HepG2 (cell line): ENCODE results near the gene AGRN. TPM values are rescaled to one million over a fixed set of nuclear protein-coding genes. Genes with fewer than 3 reads are reported as not detected.

Experiments
- ATF6 ChIP-seq: sonication (generic); formaldehyde crosslinking; conservative IDR thresholded peaks from 2 replicates; pipeline ENCODE4 v1.4.0; 2020; ENCODE audit warnings: missing genetic modification reagents
- CEBPB ChIP-seq: IDR thresholded peaks from 2 replicates; pipeline ENCODE4 v1.6.1; 2011; ENCODE audit warnings: low read depth, low read length, improper control_type of control experiment, borderline replicate concordance
- GATAD2A ChIP-seq: IDR thresholded peaks from 2 replicates; pipeline ENCODE4 v1.6.1; 2016
- IRF2 ChIP-seq: IDR thresholded peaks from 2 replicates; pipeline ENCODE4 v1.6.1; 2018; ENCODE audit warnings: missing genetic modification reagents, missing compliant biosample characterization
- PHF5A ChIP-seq: IDR thresholded peaks from one replicate; pipeline ENCODE4 v1.6.1; 2018; ENCODE audit warnings: low read depth, missing genetic modification reagents; ENCODE audit not compliant: unreplicated experiment
- POLR2A ChIP-seq, 2 experiments: IDR thresholded peaks; 2 replicates each; pipeline ENCODE4 v1.6.1; 2011; ENCODE audit warnings: low read depth in 2 of 2, low read length in 2 of 2, mild to moderate bottlenecking in 1 of 2, moderate library complexity in 1 of 2; ENCODE audit not compliant: insufficient read depth in 1 of 2
- SP4 ChIP-seq: sonication (generic); formaldehyde crosslinking; IDR thresholded peaks from 2 replicates; pipeline ENCODE4 v1.8.1; 2023; ENCODE audit warnings: mild to moderate bottlenecking, missing genetic modification reagents
- SYNCRIP ChIP-seq: fragments of 200-400 bp; formaldehyde crosslinking; IDR thresholded peaks from 2 replicates; pipeline ENCODE4 v1.6.1; 2018; ENCODE audit warnings: mild to moderate bottlenecking, low read depth, low read length; ENCODE audit not compliant: insufficient read depth
- TSC22D2 ChIP-seq: sonication (generic); formaldehyde crosslinking; IDR thresholded peaks from 2 replicates; pipeline ENCODE4 v1.5.1; 2020; ENCODE audit warnings: missing genetic modification reagents, mild to moderate bottlenecking, borderline replicate concordance
- ZBTB25 ChIP-seq: IDR thresholded peaks from 2 replicates; pipeline ENCODE4 v1.6.1; 2018; ENCODE audit warnings: missing genetic modification reagents
- ZNF574 ChIP-seq: sonication (generic); formaldehyde crosslinking; IDR thresholded peaks from 2 replicates; pipeline ENCODE4 v1.4.0; 2020; ENCODE audit warnings: missing genetic modification reagents
- ZNF589 ChIP-seq: sonication (generic); formaldehyde crosslinking; conservative IDR thresholded peaks from 2 replicates; pipeline ENCODE4 v1.8.0; 2022; ENCODE audit warnings: mild to moderate bottlenecking, moderate library complexity, missing genetic modification reagents
- ZNF614 ChIP-seq: IDR thresholded peaks from 2 replicates; pipeline ENCODE4 v1.6.1; 2018; ENCODE audit warnings: missing biosample characterization, missing genetic modification reagents, inconsistent platforms, borderline replicate concordance
- ZNF766 ChIP-seq: sonication (generic); formaldehyde crosslinking; IDR thresholded peaks from 2 replicates; pipeline ENCODE4 v1.5.0; 2020; ENCODE audit warnings: missing genetic modification reagents, borderline replicate concordance
- ZNF775 ChIP-seq: sonication (generic); formaldehyde crosslinking; IDR thresholded peaks from 2 replicates; pipeline ENCODE4 v1.4.0; 2020; ENCODE audit warnings: missing genetic modification reagents, mild to moderate bottlenecking, moderate library complexity, borderline replicate concordance
- ZNF841 ChIP-seq: sonication (generic); formaldehyde crosslinking; IDR thresholded peaks from 2 replicates; pipeline ENCODE4 v1.8.1; 2023; ENCODE audit warnings: missing genetic modification reagents, borderline replicate concordance
- polyA plus RNA-seq, 8 experiments: library from polyadenylated mRNA; depleted of rRNA in 3 of 8; stranded (reverse) in 7 of 8; unstranded in 1 of 8; fragments of >200 nt; fragmentation: Illumina TruSeq in 4 of 8; extraction: Trizol in 4 of 8; gene quantifications; 2 replicates each; pipeline versions ENCODE4 v1.2.1 to v1.2.3, GENCODE V29; 2011 to 2016; ENCODE audit warnings: low read depth in 4 of 8, missing spikeins in 1 of 8, mixed read lengths in 1 of 8; ENCODE audit not compliant: insufficient read depth in 1 of 8
- total RNA-seq, 5 experiments: library from RNA; depleted of rRNA; stranded (reverse); fragments of >200 nt; fragmentation: Illumina TruSeq; extraction: Trizol; gene quantifications; 2 replicates each; pipeline ENCODE4 v1.2.3, GENCODE V29; 2016; ENCODE audit warnings: low read depth in 1 of 5
- TF ChIP-seq, protein P1 (sequence below): sonication (generic); formaldehyde crosslinking; IDR thresholded peaks from 2 replicates; pipeline ENCODE4 v1.4.0; 2020; ENCODE audit warnings: missing genetic modification reagents
- TF ChIP-seq, protein P2 (sequence below): sonication (generic); formaldehyde crosslinking; IDR thresholded peaks from 2 replicates; pipeline ENCODE4 v1.5.1; 2020; ENCODE audit warnings: missing genetic modification reagents, mild to moderate bottlenecking, borderline replicate concordance

AGRN gene
- total and polyA plus RNA-seq, 2 of the 13 experiments (the other 11 are each of a cell fraction or from before 2014, with no cell fraction given) = 29.8 to 65.2 TPM

GRCh38 chr1:1069711-1070676, 50.1 kb downstream of the AGRN start (continued):
- TF ChIP-seq ATF6 (CRISPR knock-in tag) (no peak), ZBTB25 (CRISPR knock-in tag) (no peak), ZNF766 (no peak), ZNF574 (CRISPR knock-in tag) (no peak), POLR2A (IDR thresholded peaks at IDR 0.05; ENCODE audit: insufficient read depth in 1 of 2, low read depth in 2 of 2, low read length in 2 of 2) (no peak), ZNF614 (CRISPR knock-in tag) (no peak), ZNF841 (CRISPR knock-in tag) (no peak), ZNF589 (CRISPR knock-in tag) (no peak; the same call in 1 of the 2 replicates), ZNF775 (CRISPR knock-in tag) (no peak), SP4 (CRISPR knock-in tag) (no peak), CEBPB (no peak), SYNCRIP (no peak), GATAD2A (CRISPR knock-in tag) (no peak), IRF2 (CRISPR knock-in tag) (no peak), TSC22D2 (no peak), PHF5A (CRISPR knock-in tag) (no peak)
- TF ChIP-seq, protein P1, sequence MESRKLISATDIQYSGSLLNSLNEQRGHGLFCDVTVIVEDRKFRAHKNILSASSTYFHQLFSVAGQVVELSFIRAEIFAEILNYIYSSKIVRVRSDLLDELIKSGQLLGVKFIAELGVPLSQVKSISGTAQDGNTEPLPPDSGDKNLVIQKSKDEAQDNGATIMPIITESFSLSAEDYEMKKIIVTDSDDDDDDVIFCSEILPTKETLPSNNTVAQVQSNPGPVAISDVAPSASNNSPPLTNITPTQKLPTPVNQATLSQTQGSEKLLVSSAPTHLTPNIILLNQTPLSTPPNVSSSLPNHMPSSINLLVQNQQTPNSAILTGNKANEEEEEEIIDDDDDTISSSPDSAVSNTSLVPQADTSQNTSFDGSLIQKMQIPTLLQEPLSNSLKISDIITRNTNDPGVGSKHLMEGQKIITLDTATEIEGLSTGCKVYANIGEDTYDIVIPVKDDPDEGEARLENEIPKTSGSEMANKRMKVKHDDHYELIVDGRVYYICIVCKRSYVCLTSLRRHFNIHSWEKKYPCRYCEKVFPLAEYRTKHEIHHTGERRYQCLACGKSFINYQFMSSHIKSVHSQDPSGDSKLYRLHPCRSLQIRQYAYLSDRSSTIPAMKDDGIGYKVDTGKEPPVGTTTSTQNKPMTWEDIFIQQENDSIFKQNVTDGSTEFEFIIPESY (CRISPR knock-in tag) = no peak
- TF ChIP-seq, protein P2, sequence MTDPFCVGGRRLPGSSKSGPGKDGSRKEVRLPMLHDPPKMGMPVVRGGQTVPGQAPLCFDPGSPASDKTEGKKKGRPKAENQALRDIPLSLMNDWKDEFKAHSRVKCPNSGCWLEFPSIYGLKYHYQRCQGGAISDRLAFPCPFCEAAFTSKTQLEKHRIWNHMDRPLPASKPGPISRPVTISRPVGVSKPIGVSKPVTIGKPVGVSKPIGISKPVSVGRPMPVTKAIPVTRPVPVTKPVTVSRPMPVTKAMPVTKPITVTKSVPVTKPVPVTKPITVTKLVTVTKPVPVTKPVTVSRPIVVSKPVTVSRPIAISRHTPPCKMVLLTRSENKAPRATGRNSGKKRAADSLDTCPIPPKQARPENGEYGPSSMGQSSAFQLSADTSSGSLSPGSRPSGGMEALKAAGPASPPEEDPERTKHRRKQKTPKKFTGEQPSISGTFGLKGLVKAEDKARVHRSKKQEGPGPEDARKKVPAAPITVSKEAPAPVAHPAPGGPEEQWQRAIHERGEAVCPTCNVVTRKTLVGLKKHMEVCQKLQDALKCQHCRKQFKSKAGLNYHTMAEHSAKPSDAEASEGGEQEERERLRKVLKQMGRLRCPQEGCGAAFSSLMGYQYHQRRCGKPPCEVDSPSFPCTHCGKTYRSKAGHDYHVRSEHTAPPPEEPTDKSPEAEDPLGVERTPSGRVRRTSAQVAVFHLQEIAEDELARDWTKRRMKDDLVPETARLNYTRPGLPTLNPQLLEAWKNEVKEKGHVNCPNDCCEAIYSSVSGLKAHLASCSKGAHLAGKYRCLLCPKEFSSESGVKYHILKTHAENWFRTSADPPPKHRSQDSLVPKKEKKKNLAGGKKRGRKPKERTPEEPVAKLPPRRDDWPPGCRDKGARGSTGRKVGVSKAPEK (CRISPR knock-in tag) = no peak
